ENCODE data around the gene P3R3URF. TPM values are rescaled to one million over a fixed set of nuclear protein-coding genes. Genes with fewer than 3 reads are reported as not detected.
A peak's percentile ranks its signal among the peaks of the same experiment; 100 is the strongest.

Gene P3R3URF
- total and polyA plus RNA-seq, 9 donors, result not detected

GRCh38 chr1:46133781-46134350, 42.4 kb downstream of the P3R3URF start:
- Histone ChIP-seq H3K4me1 (ENCODE audit: insufficient read depth) (peaks cover 3% of the 10 kb centered on the region), H3K9me3 (no peaks in the 10 kb centered on the region), H3K27ac (no peak overlapping the region), H3K4me3 (peak overlapping the region; percentile 83), H3K27me3 (no peaks in the 10 kb centered on the region), H3K36me3 (no peaks in the 10 kb centered on the region)
- TF ChIP-seq, protein P1, sequence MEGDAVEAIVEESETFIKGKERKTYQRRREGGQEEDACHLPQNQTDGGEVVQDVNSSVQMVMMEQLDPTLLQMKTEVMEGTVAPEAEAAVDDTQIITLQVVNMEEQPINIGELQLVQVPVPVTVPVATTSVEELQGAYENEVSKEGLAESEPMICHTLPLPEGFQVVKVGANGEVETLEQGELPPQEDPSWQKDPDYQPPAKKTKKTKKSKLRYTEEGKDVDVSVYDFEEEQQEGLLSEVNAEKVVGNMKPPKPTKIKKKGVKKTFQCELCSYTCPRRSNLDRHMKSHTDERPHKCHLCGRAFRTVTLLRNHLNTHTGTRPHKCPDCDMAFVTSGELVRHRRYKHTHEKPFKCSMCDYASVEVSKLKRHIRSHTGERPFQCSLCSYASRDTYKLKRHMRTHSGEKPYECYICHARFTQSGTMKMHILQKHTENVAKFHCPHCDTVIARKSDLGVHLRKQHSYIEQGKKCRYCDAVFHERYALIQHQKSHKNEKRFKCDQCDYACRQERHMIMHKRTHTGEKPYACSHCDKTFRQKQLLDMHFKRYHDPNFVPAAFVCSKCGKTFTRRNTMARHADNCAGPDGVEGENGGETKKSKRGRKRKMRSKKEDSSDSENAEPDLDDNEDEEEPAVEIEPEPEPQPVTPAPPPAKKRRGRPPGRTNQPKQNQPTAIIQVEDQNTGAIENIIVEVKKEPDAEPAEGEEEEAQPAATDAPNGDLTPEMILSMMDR (IDR thresholded peaks at IDR 0.05), result no peak
- TF ChIP-seq EP300 (IDR thresholded peaks at IDR 0.05) (no peak), POLR2A (IDR thresholded peaks at IDR 0.05) (no peak)
- no peak for DNase-seq
- intact Hi-C loops (cut with DNase I), result no loop called here
- WGBS, 3 donors, result 52 to 60% (median 58%) methylated on average over 3 of the region's 3 CpGs

GRCh38 chr1:46133181-46133658, 43.1 kb downstream of the P3R3URF start:
- no peak for DNase-seq

GRCh38 chr1:46132529-46133180, 43.6 kb downstream of the P3R3URF start, which contains the start of gene PIK3R3:
Gene PIK3R3, minus strand, starts transcription at chr1:46132629. Its CDS starts 677 bp downstream, at chr1:46131952.
- Histone ChIP-seq H3K9me3 (no peaks in the 10 kb centered on the region), H3K4me1 (ENCODE audit: insufficient read depth) (peaks cover 3% of the 10 kb centered on the region), H3K27ac (peak within 1 kb of the TSS; percentile 60 to 97), H3K4me3 (peak within 1 kb of the TSS; percentile 83), H3K27me3 (no peaks in the 10 kb centered on the region), H3K36me3 (no peaks in the 10 kb centered on the region)
- peak; percentile 97 to 98 (median 98) for DNase-seq
- no peak for TF ChIP-seq EP300 (IDR thresholded peaks at IDR 0.05)
- TF ChIP-seq POLR2A (IDR thresholded peaks at IDR 0.05), result peak; percentile 73
- TF ChIP-seq, protein P1 (IDR thresholded peaks at IDR 0.05), result peak in 2 of 3 donors; percentile 25 to 56
- intact Hi-C loops (cut with DNase I), result no loop called here
- WGBS, 3 donors, result 0 to 1% (median 0%) methylated on average over 44 to 55 of the region's 55 CpGs

More at GRCh38 chr1:46133181-46133658, 43.1 kb downstream of the P3R3URF start:
- Histone ChIP-seq H3K4me1 (ENCODE audit: insufficient read depth) (peaks cover 3% of the 10 kb centered on the region), H3K27ac (peak overlapping the region in 1 of 2 donors; percentile 43), H3K36me3 (no peaks in the 10 kb centered on the region), H3K27me3 (no peaks in the 10 kb centered on the region), H3K9me3 (no peaks in the 10 kb centered on the region), H3K4me3 (peak overlapping the region; percentile 83)
- 1 to 2% (median 1%) methylated on average over 22 of the region's 22 CpGs for WGBS, 3 donors
- intact Hi-C loops (cut with DNase I), result no loop called here
- TF ChIP-seq, protein P1 (IDR thresholded peaks at IDR 0.05), result no peak
- TF ChIP-seq EP300 (IDR thresholded peaks at IDR 0.05) (no peak), POLR2A (IDR thresholded peaks at IDR 0.05) (no peak)

- Histone ChIP-seq H3K4me1 (ENCODE audit: insufficient read depth) (peaks cover 2% of the 10 kb centered on the region), H3K36me3 (no peaks in the 10 kb centered on the region), H3K9me3 (no peaks in the 10 kb centered on the region), H3K4me3 (peak overlapping the region; percentile 83), H3K27me3 (no peaks in the 10 kb centered on the region), H3K27ac (peak overlapping the region; percentile 3 to 97)
- TF ChIP-seq POLR2A (IDR thresholded peaks at IDR 0.05) (no peak), EP300 (IDR thresholded peaks at IDR 0.05) (no peak)
- TF ChIP-seq, protein P1 (IDR thresholded peaks at IDR 0.05), result no peak
- WGBS, 3 donors, result 1% methylated on average over 38 of the region's 38 CpGs
- intact Hi-C loops (cut with DNase I), result no loop called here
- DNase-seq, result peak; percentile 9 to 38 (median 21)
Measured at GRCh38 chr1:46131712-46132528, 44.4 kb downstream of the P3R3URF start.

All from ovary (tissue), 9 donors.